BE2C (cell line): Measurements from ENCODE around the gene POMP.

Source experiments
- DNase-seq: peaks from one replicate; pipeline ENCODE4 v3.0.0-alpha.2; 2020
- H3K27me3 ChIP-seq: fragments of 250-450 bp; sonication (Bioruptor Pico); 2 replicates; pipeline ENCODE4 v1.5.1; 2020; ENCODE audit warnings: mild to moderate bottlenecking
- H3K36me3 ChIP-seq: fragments of 250-450 bp; sonication (Bioruptor Pico); 2 replicates; pipeline ENCODE4 v1.5.1; 2020; ENCODE audit warnings: mild to moderate bottlenecking
- H3K4me1 ChIP-seq: fragments of 250-450 bp; sonication (Bioruptor Pico); 2 replicates; pipeline ENCODE4 v1.5.1; 2020
- H3K4me3 ChIP-seq: 2 replicates; pipeline ENCODE4 v1.5.1; 2011; ENCODE audit warnings: low read depth, low read length
- H3K9me3 ChIP-seq: fragments of 250-450 bp; sonication (Bioruptor Pico); 2 replicates; pipeline ENCODE4 v1.5.1; 2020
- TF ChIP-seq, protein P1 (sequence below): IDR thresholded peaks from 2 replicates; pipeline ENCODE4 v1.5.1; 2012; ENCODE audit warnings: mild to moderate bottlenecking, low read depth, low read length

The POMP gene

GRCh38 chr13:28615916-28616446 lies 42.9 kb upstream of the POMP start:
- Histone ChIP-seq H3K4me1 (no peaks in the 10 kb centered on the region), H3K9me3 (no peaks in the 10 kb centered on the region), H3K36me3 (no peaks in the 10 kb centered on the region), H3K27me3 (no peaks in the 10 kb centered on the region), H3K4me3 (no peak overlapping the region)
- TF ChIP-seq, protein P1, sequence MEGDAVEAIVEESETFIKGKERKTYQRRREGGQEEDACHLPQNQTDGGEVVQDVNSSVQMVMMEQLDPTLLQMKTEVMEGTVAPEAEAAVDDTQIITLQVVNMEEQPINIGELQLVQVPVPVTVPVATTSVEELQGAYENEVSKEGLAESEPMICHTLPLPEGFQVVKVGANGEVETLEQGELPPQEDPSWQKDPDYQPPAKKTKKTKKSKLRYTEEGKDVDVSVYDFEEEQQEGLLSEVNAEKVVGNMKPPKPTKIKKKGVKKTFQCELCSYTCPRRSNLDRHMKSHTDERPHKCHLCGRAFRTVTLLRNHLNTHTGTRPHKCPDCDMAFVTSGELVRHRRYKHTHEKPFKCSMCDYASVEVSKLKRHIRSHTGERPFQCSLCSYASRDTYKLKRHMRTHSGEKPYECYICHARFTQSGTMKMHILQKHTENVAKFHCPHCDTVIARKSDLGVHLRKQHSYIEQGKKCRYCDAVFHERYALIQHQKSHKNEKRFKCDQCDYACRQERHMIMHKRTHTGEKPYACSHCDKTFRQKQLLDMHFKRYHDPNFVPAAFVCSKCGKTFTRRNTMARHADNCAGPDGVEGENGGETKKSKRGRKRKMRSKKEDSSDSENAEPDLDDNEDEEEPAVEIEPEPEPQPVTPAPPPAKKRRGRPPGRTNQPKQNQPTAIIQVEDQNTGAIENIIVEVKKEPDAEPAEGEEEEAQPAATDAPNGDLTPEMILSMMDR, result no peak
- DNase-seq, result no peak

GRCh38 chr13:28618230-28618994 lies 40.5 kb upstream of the POMP start:
- H3K36me3 ChIP-seq, result no peaks in the 10 kb centered on the region
- H3K27me3 ChIP-seq, result no peaks in the 10 kb centered on the region
- TF ChIP-seq, protein P1, result no peak
- no peaks in the 10 kb centered on the region for H3K4me1 ChIP-seq
- H3K9me3 ChIP-seq, result no peaks in the 10 kb centered on the region
- H3K4me3 ChIP-seq, result no peak overlapping the region
- no peak for DNase-seq

DNA sequence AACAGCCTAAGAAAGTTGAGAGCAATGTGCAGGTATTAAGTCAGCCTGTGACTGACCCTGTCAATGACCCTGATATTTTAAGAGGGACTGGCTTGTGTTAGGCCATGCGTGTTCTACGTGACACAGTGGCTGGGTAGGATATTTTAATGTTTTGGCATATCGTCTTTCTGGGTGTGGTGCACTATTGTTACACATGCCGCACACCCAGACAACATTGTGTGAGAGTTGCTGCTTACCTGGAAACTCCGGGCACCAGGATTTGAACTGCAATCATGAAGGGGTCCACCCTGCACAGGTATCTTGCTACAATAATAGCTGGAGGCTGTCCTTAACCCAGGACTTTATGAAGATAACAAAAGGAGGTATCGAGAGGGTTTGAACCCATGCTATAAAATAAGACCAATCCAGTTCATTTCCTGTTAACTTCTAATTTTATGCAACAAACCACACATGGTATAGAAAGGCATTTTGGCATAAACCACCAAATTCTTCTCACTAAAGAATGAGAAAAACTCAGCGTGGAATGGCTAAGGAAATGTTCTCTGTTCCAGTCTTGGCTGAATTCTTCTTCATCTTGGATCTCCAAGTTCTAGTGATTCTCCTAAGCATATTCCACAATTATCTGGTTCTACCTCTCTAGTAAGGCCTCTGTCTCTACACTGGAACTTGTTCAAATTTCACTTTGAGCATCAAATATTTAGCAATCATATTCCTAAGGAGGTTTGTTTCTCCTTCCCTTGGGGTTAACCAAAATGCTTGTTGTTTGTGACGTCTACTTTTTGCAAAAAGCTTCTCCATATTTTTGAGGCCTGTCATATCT lies 38.7 kb upstream of the POMP start:
- DNase-seq, result no peak
- TF ChIP-seq, protein P1, result no peak
- H3K4me3 ChIP-seq, result no peak overlapping the region
- H3K27me3 ChIP-seq, result no peaks in the 10 kb centered on the region
- no peaks in the 10 kb centered on the region for H3K4me1 ChIP-seq
- H3K9me3 ChIP-seq, result no peaks in the 10 kb centered on the region
- H3K36me3 ChIP-seq, result no peaks in the 10 kb centered on the region

DNA sequence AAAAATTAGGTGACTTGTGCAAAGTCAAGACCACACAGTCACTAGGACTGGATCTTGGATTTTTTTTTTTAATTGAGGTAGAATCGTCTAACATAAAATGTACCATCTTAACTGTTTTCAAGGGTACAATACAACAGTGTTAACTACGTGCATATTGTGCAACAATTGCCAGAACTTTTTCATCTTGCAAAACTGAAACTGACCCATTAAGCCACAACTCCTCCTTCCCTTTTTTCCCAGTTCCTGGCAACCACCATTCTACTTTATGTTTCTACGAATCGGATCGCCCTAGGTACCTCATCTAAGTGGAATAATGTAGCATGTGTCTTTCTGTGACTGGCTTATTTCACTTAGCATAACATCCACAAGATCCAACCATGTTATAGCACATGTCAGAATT lies 37.5 kb upstream of the POMP start:
- Histone ChIP-seq H3K36me3 (no peaks in the 10 kb centered on the region), H3K27me3 (no peaks in the 10 kb centered on the region), H3K4me3 (no peak overlapping the region), H3K9me3 (no peaks in the 10 kb centered on the region), H3K4me1 (no peaks in the 10 kb centered on the region)
- TF ChIP-seq, protein P1, result no peak
- no peak for DNase-seq

- Histone ChIP-seq H3K36me3 (no peaks in the 10 kb centered on the region), H3K4me1 (no peaks in the 10 kb centered on the region), H3K27me3 (no peaks in the 10 kb centered on the region), H3K4me3 (no peak overlapping the region), H3K9me3 (no peaks in the 10 kb centered on the region)
- TF ChIP-seq, protein P1, result no peak
- DNase-seq, result no peak
Measured at GRCh38 chr13:28622286-28622685, 36.6 kb upstream of the POMP start.
